ENCODE measurements around the gene ADCY10.

The ADCY10 gene

GRCh38 chr1:167761400-167761799 lies 152.5 kb downstream of the ADCY10 start:
- no peak overlapping the region for H3K4me2 ChIP-seq (ENCODE audit: low read length)
- no peak overlapping the region for H3K9ac ChIP-seq (ENCODE audit: low read length)
- H3K9me3 ChIP-seq (ENCODE audit: low read length), result no peaks in the 10 kb centered on the region
- H3K27ac ChIP-seq (ENCODE audit: low read depth, low read length, poor library complexity, severe bottlenecking), result no peak overlapping the region
- H2AFZ ChIP-seq (ENCODE audit: low read length), result no peak overlapping the region
- peaks cover 10% of the 10 kb centered on the region; the same call in 1 of the 2 replicates for H3K36me3 ChIP-seq (ENCODE audit: insufficient read depth, low read length)
- no peaks in the 10 kb centered on the region for H3K27me3 ChIP-seq (ENCODE audit: insufficient read depth, low read length)
- H3K79me2 ChIP-seq (ENCODE audit: insufficient read depth, low read length), result peaks cover 5% of the 10 kb centered on the region; the same call in 1 of the 2 replicates
- peaks cover 13% of the 10 kb centered on the region for H3K4me1 ChIP-seq (ENCODE audit: insufficient read depth, low read length, severe bottlenecking)
- H3K9me2 ChIP-seq (ENCODE audit: low read depth, low read length), result no peaks in the 10 kb centered on the region
- no peaks in the 10 kb centered on the region for H4K20me1 ChIP-seq (ENCODE audit: insufficient read depth, low read length)
- no peak overlapping the region for H3K4me3 ChIP-seq (ENCODE audit: low read depth, low read length, poor library complexity, severe bottlenecking)
- H3F3A ChIP-seq (ENCODE audit: insufficient read depth, low read length), result no peaks in the 10 kb centered on the region
- TF ChIP-seq, protein P1, sequence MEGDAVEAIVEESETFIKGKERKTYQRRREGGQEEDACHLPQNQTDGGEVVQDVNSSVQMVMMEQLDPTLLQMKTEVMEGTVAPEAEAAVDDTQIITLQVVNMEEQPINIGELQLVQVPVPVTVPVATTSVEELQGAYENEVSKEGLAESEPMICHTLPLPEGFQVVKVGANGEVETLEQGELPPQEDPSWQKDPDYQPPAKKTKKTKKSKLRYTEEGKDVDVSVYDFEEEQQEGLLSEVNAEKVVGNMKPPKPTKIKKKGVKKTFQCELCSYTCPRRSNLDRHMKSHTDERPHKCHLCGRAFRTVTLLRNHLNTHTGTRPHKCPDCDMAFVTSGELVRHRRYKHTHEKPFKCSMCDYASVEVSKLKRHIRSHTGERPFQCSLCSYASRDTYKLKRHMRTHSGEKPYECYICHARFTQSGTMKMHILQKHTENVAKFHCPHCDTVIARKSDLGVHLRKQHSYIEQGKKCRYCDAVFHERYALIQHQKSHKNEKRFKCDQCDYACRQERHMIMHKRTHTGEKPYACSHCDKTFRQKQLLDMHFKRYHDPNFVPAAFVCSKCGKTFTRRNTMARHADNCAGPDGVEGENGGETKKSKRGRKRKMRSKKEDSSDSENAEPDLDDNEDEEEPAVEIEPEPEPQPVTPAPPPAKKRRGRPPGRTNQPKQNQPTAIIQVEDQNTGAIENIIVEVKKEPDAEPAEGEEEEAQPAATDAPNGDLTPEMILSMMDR (IDR thresholded peaks at IDR 0.05; ENCODE audit: low read length), result no peak
- TF ChIP-seq EZH2 (IDR thresholded peaks at IDR 0.05; ENCODE audit: borderline replicate concordance, low read length), result no peak

All from OCI-LY1 (cell line).